ENCODE measurements around the gene AKAP1. TPM values are rescaled to one million over a fixed set of nuclear protein-coding genes. Genes with fewer than 3 reads are reported as not detected.

Gene AKAP1
- total RNA-seq, 4 donors from 2014 or later, result 45.8 to 68.2 (median 54.9) TPM

- H3K4me3 ChIP-seq (ENCODE audit: low read depth, poor library complexity, severe bottlenecking), result no peak overlapping the region
- DNase-seq (ENCODE audit: low spot score in 2 of 2), result no peak
- intact Hi-C loops (cut with DNase I; ENCODE audit: low total_unique reads), result no loop called here
- 30 to 34% methylated on average over 4 of the region's 4 CpGs for WGBS, 2 donors
- TF ChIP-seq POLR2A (IDR thresholded peaks at IDR 0.05), result no peak
- TF ChIP-seq CTCF (IDR thresholded peaks at IDR 0.05), result no peak
Measured at GRCh38 chr17:57142925-57143324, 57.9 kb downstream of the AKAP1 start.

- 53 to 58% methylated on average over 2 of the region's 2 CpGs for WGBS, 2 donors
- no peak overlapping the region for H3K4me3 ChIP-seq (ENCODE audit: low read depth, poor library complexity, severe bottlenecking)
- TF ChIP-seq CTCF (IDR thresholded peaks at IDR 0.05) (no peak), POLR2A (IDR thresholded peaks at IDR 0.05) (no peak)
- intact Hi-C loops (cut with DNase I; ENCODE audit: low total_unique reads), result no loop called here
- no peak for DNase-seq (ENCODE audit: low spot score in 2 of 2)
Measured at GRCh38 chr17:57143361-57143760, 58.3 kb downstream of the AKAP1 start.

- WGBS, 2 donors, result 86% methylated on average over 5 of the region's 5 CpGs
- no peak for DNase-seq (ENCODE audit: low spot score in 2 of 2)
- no peak overlapping the region for H3K4me3 ChIP-seq (ENCODE audit: low read depth, poor library complexity, severe bottlenecking)
- intact Hi-C loops (cut with DNase I; ENCODE audit: low total_unique reads), result no loop called here
- TF ChIP-seq POLR2A (IDR thresholded peaks at IDR 0.05) (no peak), CTCF (IDR thresholded peaks at IDR 0.05) (no peak)
Measured at GRCh38 chr17:57143919-57144318, 58.9 kb downstream of the AKAP1 start.

GRCh38 chr17:57144567-57144966 lies 59.5 kb downstream of the AKAP1 start:
- intact Hi-C loops (cut with DNase I; ENCODE audit: low total_unique reads), result no loop called here
- H3K4me3 ChIP-seq (ENCODE audit: low read depth, poor library complexity, severe bottlenecking), result no peak overlapping the region
- no peak for DNase-seq (ENCODE audit: low spot score in 2 of 2)
- no peak for TF ChIP-seq POLR2A (IDR thresholded peaks at IDR 0.05)
- no peak for TF ChIP-seq CTCF (IDR thresholded peaks at IDR 0.05)
- 81 to 82% methylated on average over 7 of the region's 7 CpGs for WGBS, 2 donors

- WGBS, 2 donors, result 51 to 70% methylated on average over 5 of the region's 5 CpGs
- no peak overlapping the region for H3K4me3 ChIP-seq (ENCODE audit: low read depth, poor library complexity, severe bottlenecking)
- no peak for DNase-seq (ENCODE audit: low spot score in 2 of 2)
- no peak for TF ChIP-seq POLR2A (IDR thresholded peaks at IDR 0.05)
- no peak for TF ChIP-seq CTCF (IDR thresholded peaks at IDR 0.05)
- intact Hi-C loops (cut with DNase I; ENCODE audit: low total_unique reads), result no loop called here
Measured at GRCh38 chr17:57145347-57145746, 60.3 kb downstream of the AKAP1 start.

GRCh38 chr17:57146273-57146672 lies 61.2 kb downstream of the AKAP1 start:
- intact Hi-C loops (cut with DNase I; ENCODE audit: low total_unique reads), result no loop called here
- TF ChIP-seq CTCF (IDR thresholded peaks at IDR 0.05), result no peak
- TF ChIP-seq POLR2A (IDR thresholded peaks at IDR 0.05), result no peak
- no peak overlapping the region for H3K4me3 ChIP-seq (ENCODE audit: low read depth, poor library complexity, severe bottlenecking)
- 85 to 91% methylated on average over 5 of the region's 5 CpGs for WGBS, 2 donors
- DNase-seq (ENCODE audit: low spot score in 2 of 2), result no peak
